Thyroid gland (tissue), 4 donors: Measurements from ENCODE around the gene LOXHD1. TPM values are rescaled to one million over a fixed set of nuclear protein-coding genes. Genes with fewer than 3 reads are reported as not detected.

Experiments used
- DNase-seq, 2 donors: peaks; one replicate each; pipeline ENCODE4 v3.0.0-alpha.2; 2019
- H3K27ac ChIP-seq, 3 donors: fragments of 200-600 bp; sonication (generic); 1 replicate in 2 of 3; 2 replicates in 1 of 3; pipeline ENCODE4 v1.5.1; 2016 to 2019; ENCODE audit warnings: mild to moderate bottlenecking in 1 of 3, moderate library complexity in 1 of 3
- H3K27me3 ChIP-seq: fragments of 200-600 bp; sonication (generic); one replicate; pipeline ENCODE4 v1.5.1; 2019
- H3K36me3 ChIP-seq, 2 donors: fragments of 200-600 bp; sonication (generic); one replicate each; pipeline ENCODE4 v1.5.1; 2016 to 2019
- H3K4me1 ChIP-seq, 2 donors: fragments of 200-600 bp; sonication (generic); one replicate each; pipeline ENCODE4 v1.5.1; 2017 to 2019
- H3K4me3 ChIP-seq, 3 donors: fragments of 200-600 bp; sonication (generic); replicated peaks in 1 of 3; 1 replicate in 2 of 3; 2 replicates in 1 of 3; pipeline ENCODE4 v1.5.1; 2016; ENCODE audit warnings: mild to moderate bottlenecking in 1 of 3
- H3K9me3 ChIP-seq: fragments of 200-600 bp; sonication (generic); one replicate; pipeline ENCODE4 v1.5.1; 2017
- CTCF ChIP-seq, 6 experiments: fragments of 200-600 bp in 3 of 6; fragments of 450-650 bp in 3 of 6; sonication (generic) in 3 of 6; IDR thresholded peaks; one replicate each; pipeline ENCODE4 v1.5.1; 2016 to 2019; ENCODE audit warnings: antibody characterized with exemption in 6 of 6, mild to moderate bottlenecking in 2 of 6, inconsistent platforms in 1 of 6, moderate library complexity in 1 of 6
- POLR2A ChIP-seq, 2 donors: fragments of 450-650 bp; IDR thresholded peaks; one replicate each; pipeline ENCODE4 v1.6.1; 2017; ENCODE audit warnings: antibody characterized with exemption in 2 of 2, mild to moderate bottlenecking in 2 of 2, moderate library complexity in 1 of 2
- WGBS, 2 donors: methylation state at CpG; one replicate each; pipeline ENCODE4 v1.1.5; 2017; 5-methylcytosine and 5-hydroxymethylcytosine counted together
- intact Hi-C: fragments of 100-400 bp; cut with DNase I; formaldehyde crosslinking; loops from one replicate; pipeline ENCODE4 v1.15.1; 2023
- total RNA-seq, 4 donors: library from RNA; depleted of rRNA; stranded (reverse); fragments of >200 nt; gene quantifications; one replicate each; pipeline ENCODE4 v1.2.3, GENCODE V29; 2016

Gene LOXHD1
- total RNA-seq, 4 donors from 2014 or later: 0.11 to 0.83 (median 0.32) TPM

DNA sequence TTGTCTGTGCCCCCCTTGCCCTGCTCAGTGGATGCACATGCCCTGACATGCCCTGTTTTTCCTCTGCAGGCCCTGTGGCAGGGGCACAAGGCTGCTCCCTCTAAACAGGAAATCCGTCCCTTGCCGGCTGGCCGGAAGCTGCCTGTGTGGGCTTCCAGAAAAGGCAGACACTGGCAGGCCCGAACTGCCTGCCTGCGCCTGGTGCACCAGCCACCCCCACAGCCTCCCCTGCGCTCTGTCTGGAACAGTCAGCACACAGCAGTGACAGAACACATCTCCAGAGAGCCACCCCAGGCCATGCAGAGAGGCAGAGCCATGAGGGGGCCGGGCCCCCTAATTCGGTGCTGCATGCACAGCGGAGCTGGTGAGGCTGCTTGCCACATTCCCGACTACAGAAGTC, 33.5 kb downstream of the LOXHD1 start:
- H3K27me3 ChIP-seq: no peaks in the 10 kb centered on the region
- intact Hi-C loops: loop anchor here (10.0 kb wide), 1 partner anchor 69 kb away; no protein-coding TSS in a partner anchor
- no peak overlapping the region for H3K27ac ChIP-seq
- TF ChIP-seq POLR2A (IDR thresholded peaks at IDR 0.05) (no peak), CTCF (IDR thresholded peaks at IDR 0.05) (no peak)
- H3K4me3 ChIP-seq: no peak overlapping the region
- H3K4me1 ChIP-seq: peaks cover 0 to 8% of the 10 kb centered on the region in 2 donors
- no peaks in the 10 kb centered on the region for H3K36me3 ChIP-seq
- DNase-seq: no peak
- no peaks in the 10 kb centered on the region for H3K9me3 ChIP-seq
- WGBS, 2 donors: 56 to 83% methylated on average over 6 of the region's 10 CpGs

DNA sequence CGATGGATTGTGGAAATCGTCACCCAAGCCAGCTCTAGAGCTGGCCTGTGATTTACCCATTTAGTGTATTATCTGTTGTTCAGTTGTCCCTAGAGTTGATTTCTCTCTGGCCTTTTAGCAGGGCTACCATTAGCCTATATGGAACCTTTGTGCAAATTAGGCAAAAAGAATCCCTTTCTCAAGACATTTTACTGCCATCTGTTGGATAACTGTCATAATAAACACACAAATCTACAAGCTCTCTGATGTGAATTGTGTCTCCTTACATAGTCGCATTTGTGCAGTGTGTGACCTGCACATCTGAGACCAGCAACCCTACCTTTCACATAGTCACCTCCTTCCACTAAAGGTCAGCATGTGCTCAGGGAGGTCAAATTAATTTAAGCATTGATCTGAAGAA, 34.0 kb downstream of the LOXHD1 start:
- no peak for DNase-seq
- intact Hi-C loops: loop anchor here (10.0 kb wide), 1 partner anchor 68 kb away; no protein-coding TSS in a partner anchor

DNA sequence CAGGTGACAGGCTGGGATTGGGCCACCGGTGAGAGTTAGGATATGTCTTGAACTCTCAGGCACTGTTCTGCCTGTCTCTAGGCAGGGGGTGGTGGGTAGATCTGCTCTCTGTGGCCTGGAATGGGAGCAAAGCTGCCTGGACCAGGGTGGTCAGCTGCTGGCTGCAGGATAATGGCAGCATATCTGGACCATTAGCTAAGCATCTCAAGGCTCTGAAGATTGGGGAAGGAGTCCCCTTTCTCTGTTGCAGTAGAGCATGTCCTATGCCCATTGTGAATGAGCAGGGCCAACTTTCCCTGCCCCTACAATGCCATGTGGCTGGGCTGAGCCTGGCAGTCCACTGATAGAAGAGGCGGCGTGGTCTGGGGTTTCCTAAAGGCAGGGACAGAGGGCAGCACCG, 34.6 kb downstream of the LOXHD1 start:
- Histone ChIP-seq H3K27me3 (no peaks in the 10 kb centered on the region), H3K36me3 (no peaks in the 10 kb centered on the region), H3K9me3 (no peaks in the 10 kb centered on the region), H3K27ac (no peak overlapping the region), H3K4me3 (no peak overlapping the region), H3K4me1 (peaks cover 0 to 8% of the 10 kb centered on the region in 2 donors)
- intact Hi-C loops: loop anchor here (10.0 kb wide), 1 partner anchor 68 kb away; no protein-coding TSS in a partner anchor
- 97 to 98% methylated on average over 4 of the region's 4 CpGs for WGBS, 2 donors
- TF ChIP-seq CTCF (IDR thresholded peaks at IDR 0.05) (no peak), POLR2A (IDR thresholded peaks at IDR 0.05) (no peak)
- DNase-seq: no peak

More for the DNA sequence above, 34.0 kb downstream of the LOXHD1 start:
- Histone ChIP-seq H3K9me3 (no peaks in the 10 kb centered on the region), H3K36me3 (no peaks in the 10 kb centered on the region), H3K4me1 (peaks cover 0 to 8% of the 10 kb centered on the region in 2 donors), H3K4me3 (no peak overlapping the region), H3K27me3 (no peaks in the 10 kb centered on the region), H3K27ac (no peak overlapping the region)
- 85 to 89% methylated on average over 3 of the region's 3 CpGs for WGBS, 2 donors
- TF ChIP-seq CTCF (IDR thresholded peaks at IDR 0.05) (peak in 4 of 6 experiments; percentile 26 to 56 (median 32)), POLR2A (IDR thresholded peaks at IDR 0.05) (no peak)

GRCh38 chr18:46621871-46622270, 35.1 kb downstream of the LOXHD1 start:
- H3K27me3 ChIP-seq: no peaks in the 10 kb centered on the region
- no peaks in the 10 kb centered on the region for H3K36me3 ChIP-seq
- H3K4me1 ChIP-seq: peaks cover 0 to 8% of the 10 kb centered on the region in 2 donors
- H3K27ac ChIP-seq: no peak overlapping the region
- WGBS, 2 donors: 76 to 90% methylated on average over 2 of the region's 2 CpGs
- DNase-seq: no peak
- no peaks in the 10 kb centered on the region for H3K9me3 ChIP-seq
- no peak overlapping the region for H3K4me3 ChIP-seq
- no peak for TF ChIP-seq CTCF (IDR thresholded peaks at IDR 0.05)
- TF ChIP-seq POLR2A (IDR thresholded peaks at IDR 0.05): no peak
- intact Hi-C loops: loop anchor here (10.0 kb wide), 1 partner anchor 67 kb away; no protein-coding TSS in a partner anchor

- H3K9me3 ChIP-seq: no peaks in the 10 kb centered on the region
- no peak for TF ChIP-seq CTCF (IDR thresholded peaks at IDR 0.05)
- TF ChIP-seq POLR2A (IDR thresholded peaks at IDR 0.05): no peak
- no peak overlapping the region for H3K27ac ChIP-seq
- no peak for DNase-seq
- H3K4me3 ChIP-seq: no peak overlapping the region
- WGBS, 2 donors: 85 to 91% methylated on average over 6 of the region's 6 CpGs
- intact Hi-C loops: loop anchor here (10.0 kb wide), 1 partner anchor 66 kb away; no protein-coding TSS in a partner anchor
- H3K36me3 ChIP-seq: no peaks in the 10 kb centered on the region
- H3K27me3 ChIP-seq: no peaks in the 10 kb centered on the region
- peaks cover 0 to 8% of the 10 kb centered on the region in 2 donors for H3K4me1 ChIP-seq
Observed at GRCh38 chr18:46621111-46621766, 35.8 kb downstream of the LOXHD1 start.
